ENCODE measurements around the gene TOX3.

Gene TOX3

DNA sequence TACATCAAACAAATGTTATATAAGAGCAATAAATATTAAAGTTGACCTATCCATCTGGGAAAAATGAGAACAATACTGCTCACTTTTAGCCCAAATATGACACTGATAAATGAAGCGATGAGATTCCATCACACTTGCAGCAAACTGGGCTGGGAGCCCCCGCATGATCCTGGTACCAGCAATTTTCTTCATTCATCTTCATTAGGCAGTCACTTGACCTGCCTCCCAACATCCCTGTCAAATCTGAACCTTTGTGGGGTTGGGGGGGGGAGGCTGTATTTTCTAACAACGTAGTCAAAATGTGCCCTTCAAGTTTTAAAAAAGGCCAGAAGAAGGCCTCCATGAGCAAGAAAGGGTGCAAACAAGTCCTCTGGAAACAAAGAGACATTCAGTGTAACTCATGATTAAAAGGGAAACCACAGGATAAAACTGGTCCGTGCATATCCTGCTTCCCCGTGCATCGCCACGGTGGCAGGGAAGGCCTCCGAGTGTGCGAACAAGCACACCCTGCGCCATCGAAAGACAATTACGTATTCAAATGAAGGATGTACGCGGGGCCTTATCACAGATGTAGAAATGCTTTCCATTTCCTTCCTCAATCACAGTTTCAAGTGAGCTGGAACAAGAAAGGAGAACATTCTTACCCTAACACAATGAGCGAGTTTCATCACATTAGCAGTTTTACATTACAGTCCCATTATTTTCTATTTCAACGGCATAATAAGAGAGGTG lies 48.4 kb downstream of the TOX3 start:
- POLR2A ChIA-PET, result no interaction called here
- Histone ChIP-seq H3K9me3 (ENCODE audit: control insufficient read depth, insufficient read depth, low read depth, low read length) (no peaks in the 10 kb centered on the region), H3K36me3 (ENCODE audit: control insufficient read depth in 2 of 2, insufficient read depth in 1 of 2, low read length in 2 of 2) (no peaks in the 10 kb centered on the region), H3K4me3 (ENCODE audit: low read depth, low read length) (no peak overlapping the region), H3K27ac (ENCODE audit: extremely low read depth, low read depth, low read length) (no peak overlapping the region), H3K4me1 (ENCODE audit: control insufficient read depth, insufficient read depth, low read length) (peaks cover 21% of the 10 kb centered on the region)
- TF ChIP-seq ZNF777 (tag by site-specific recombination; IDR thresholded peaks at IDR 0.05; ENCODE audit: borderline replicate concordance) (no peak), ZNF341 (tag by site-specific recombination; IDR thresholded peaks at IDR 0.05; ENCODE audit: low read depth) (no peak), ZFHX2 (tag by site-specific recombination; conservative IDR thresholded peaks at IDR 0.05) (no peak), ZNF404 (tag by site-specific recombination; IDR thresholded peaks at IDR 0.05) (no peak), ZNF366 (tag by site-specific recombination; conservative IDR thresholded peaks at IDR 0.05) (no peak), FEZF1 (tag by site-specific recombination; IDR thresholded peaks at IDR 0.05) (no peak), ZNF701 (tag by site-specific recombination; IDR thresholded peaks at IDR 0.05) (no peak), ZNF274 (IDR thresholded peaks at IDR 0.05; ENCODE audit: low read length) (no peak), ZNF274 (tag by site-specific recombination; IDR thresholded peaks at IDR 0.05; ENCODE audit: borderline replicate concordance) (no peak), ZNF792 (tag by site-specific recombination; IDR thresholded peaks at IDR 0.05) (no peak), ZNF354C (tag by site-specific recombination; IDR thresholded peaks at IDR 0.05; ENCODE audit: borderline replicate concordance, low read depth) (no peak), ZNF837 (tag by site-specific recombination; IDR thresholded peaks at IDR 0.05) (no peak), HOXC10 (CRISPR knock-in tag; IDR thresholded peaks at IDR 0.05) (no peak), ZNF704 (tag by site-specific recombination; IDR thresholded peaks at IDR 0.05) (no peak), ZNF280C (tag by site-specific recombination; IDR thresholded peaks at IDR 0.05) (no peak)
- CTCF ChIA-PET, result no interaction called here

DNA sequence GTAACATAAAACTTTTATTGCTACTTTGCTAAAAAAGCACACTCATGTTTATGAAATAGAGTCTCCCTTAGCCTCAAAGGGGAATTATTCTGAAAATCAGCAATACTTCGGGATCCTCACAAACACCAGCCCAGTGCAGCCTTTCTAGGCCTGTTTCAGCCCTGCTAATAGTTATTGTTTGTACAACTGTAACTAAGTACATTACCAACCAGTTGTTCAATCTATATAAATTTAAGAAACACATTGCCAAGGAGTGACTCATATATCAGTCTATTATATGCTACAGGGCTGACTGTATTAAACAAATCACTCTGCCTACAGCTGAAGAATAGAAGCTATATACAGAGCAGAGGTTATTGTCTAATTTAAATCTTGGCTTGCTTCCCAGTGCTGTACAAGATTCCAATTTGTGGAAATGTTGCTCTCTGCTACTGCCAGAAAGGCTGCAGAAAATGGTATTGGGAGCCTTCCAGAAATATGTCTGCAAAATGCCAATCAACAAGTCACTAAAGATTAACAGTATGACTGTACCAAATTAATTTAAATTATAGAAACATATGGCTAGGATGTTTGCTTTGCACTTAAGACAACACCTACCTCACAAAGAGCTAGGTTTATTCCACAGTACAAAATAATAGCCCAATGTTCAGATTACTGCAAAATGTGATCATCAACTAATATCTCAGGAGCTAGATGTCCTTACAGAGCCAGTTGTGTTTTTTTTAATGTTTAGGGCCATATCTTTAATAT lies 49.7 kb downstream of the TOX3 start:
- H3K36me3 ChIP-seq (ENCODE audit: control insufficient read depth in 2 of 2, insufficient read depth in 1 of 2, low read length in 2 of 2), result no peaks in the 10 kb centered on the region
- no peaks in the 10 kb centered on the region for H3K9me3 ChIP-seq (ENCODE audit: control insufficient read depth, insufficient read depth, low read depth, low read length)
- CTCF ChIA-PET, result interaction anchor here (0.6 kb wide), 1 partner anchor 27 kb away, joined by 3 read pairs; no protein-coding TSS in a partner anchor
- no peak overlapping the region for H3K4me3 ChIP-seq (ENCODE audit: low read depth, low read length)
- peak overlapping the region; percentile 47 for H3K27ac ChIP-seq (ENCODE audit: extremely low read depth, low read depth, low read length)
- H3K4me1 ChIP-seq (ENCODE audit: control insufficient read depth, insufficient read depth, low read length), result peaks cover 21% of the 10 kb centered on the region
- POLR2A ChIA-PET, result no interaction called here
- TF ChIP-seq ZBTB8A (tag by site-specific recombination; IDR thresholded peaks at IDR 0.05) (peak; percentile 88), SP7 (tag by site-specific recombination; IDR thresholded peaks at IDR 0.05) (peak; percentile 72), ZSCAN4 (tag by site-specific recombination; IDR thresholded peaks at IDR 0.05) (no peak), ZNF302 (tag by site-specific recombination; IDR thresholded peaks at IDR 0.05; ENCODE audit: low read depth) (no peak), TRIM28 (IDR thresholded peaks at IDR 0.05; ENCODE audit: borderline replicate concordance, low read length) (no peak; the same call in 1 of the 2 replicates), ZNF843 (tag by site-specific recombination; IDR thresholded peaks at IDR 0.05) (peak; percentile 69; the same call in 1 of the 2 replicates), YY2 (tag by site-specific recombination; IDR thresholded peaks at IDR 0.05) (no peak), SCRT2 (tag by site-specific recombination; IDR thresholded peaks at IDR 0.05) (peak; percentile 79), ZNF549 (tag by site-specific recombination; IDR thresholded peaks at IDR 0.05) (no peak), GLI4 (tag by site-specific recombination; IDR thresholded peaks at IDR 0.05) (no peak), ZNF660 (tag by site-specific recombination; IDR thresholded peaks at IDR 0.05) (peak; percentile 77; the same call in 1 of the 2 replicates), OSR2 (tag by site-specific recombination; IDR thresholded peaks at IDR 0.05) (peak; percentile 80)
- TF ChIP-seq, protein P1, sequence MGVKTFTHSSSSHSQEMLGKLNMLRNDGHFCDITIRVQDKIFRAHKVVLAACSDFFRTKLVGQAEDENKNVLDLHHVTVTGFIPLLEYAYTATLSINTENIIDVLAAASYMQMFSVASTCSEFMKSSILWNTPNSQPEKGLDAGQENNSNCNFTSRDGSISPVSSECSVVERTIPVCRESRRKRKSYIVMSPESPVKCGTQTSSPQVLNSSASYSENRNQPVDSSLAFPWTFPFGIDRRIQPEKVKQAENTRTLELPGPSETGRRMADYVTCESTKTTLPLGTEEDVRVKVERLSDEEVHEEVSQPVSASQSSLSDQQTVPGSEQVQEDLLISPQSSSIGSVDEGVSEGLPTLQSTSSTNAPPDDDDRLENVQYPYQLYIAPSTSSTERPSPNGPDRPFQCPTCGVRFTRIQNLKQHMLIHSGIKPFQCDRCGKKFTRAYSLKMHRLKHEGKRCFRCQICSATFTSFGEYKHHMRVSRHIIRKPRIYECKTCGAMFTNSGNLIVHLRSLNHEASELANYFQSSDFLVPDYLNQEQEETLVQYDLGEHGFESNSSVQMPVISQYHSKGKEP (tag by site-specific recombination; IDR thresholded peaks at IDR 0.05), result peak; percentile 68

All from HEK293 (cell line).